ENCODE measurements around the gene ERICH2.

DNA sequence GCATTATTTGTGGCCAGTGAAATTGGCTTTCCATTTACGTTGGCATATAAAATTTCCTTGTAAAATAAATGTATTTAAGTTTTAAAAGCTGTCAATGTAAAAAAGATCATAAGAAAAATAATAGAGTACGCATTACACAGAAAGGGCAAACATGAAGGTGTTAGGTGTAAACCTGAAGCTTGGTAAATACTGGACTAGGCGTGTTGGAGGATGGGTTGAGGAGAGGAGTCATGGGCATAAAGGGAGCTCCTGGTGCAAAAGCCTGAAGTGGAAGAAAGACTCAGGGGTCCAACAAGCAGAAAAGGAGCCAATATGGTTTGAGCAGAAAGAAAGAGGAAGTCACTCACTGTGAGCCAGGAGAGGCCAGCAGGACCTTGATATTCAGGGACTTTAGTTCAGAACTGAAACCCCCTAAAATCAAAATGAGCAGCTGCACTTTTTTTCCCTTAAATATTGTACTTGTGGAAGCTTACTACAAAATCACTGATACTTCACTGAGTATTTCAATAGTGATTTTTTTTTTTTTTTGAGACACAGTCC, 30.6 kb upstream of the ERICH2 start:
- no peak for TF ChIP-seq POLR2A (IDR thresholded peaks at IDR 0.05)
- TF ChIP-seq, protein P1, sequence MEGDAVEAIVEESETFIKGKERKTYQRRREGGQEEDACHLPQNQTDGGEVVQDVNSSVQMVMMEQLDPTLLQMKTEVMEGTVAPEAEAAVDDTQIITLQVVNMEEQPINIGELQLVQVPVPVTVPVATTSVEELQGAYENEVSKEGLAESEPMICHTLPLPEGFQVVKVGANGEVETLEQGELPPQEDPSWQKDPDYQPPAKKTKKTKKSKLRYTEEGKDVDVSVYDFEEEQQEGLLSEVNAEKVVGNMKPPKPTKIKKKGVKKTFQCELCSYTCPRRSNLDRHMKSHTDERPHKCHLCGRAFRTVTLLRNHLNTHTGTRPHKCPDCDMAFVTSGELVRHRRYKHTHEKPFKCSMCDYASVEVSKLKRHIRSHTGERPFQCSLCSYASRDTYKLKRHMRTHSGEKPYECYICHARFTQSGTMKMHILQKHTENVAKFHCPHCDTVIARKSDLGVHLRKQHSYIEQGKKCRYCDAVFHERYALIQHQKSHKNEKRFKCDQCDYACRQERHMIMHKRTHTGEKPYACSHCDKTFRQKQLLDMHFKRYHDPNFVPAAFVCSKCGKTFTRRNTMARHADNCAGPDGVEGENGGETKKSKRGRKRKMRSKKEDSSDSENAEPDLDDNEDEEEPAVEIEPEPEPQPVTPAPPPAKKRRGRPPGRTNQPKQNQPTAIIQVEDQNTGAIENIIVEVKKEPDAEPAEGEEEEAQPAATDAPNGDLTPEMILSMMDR (IDR thresholded peaks at IDR 0.05), result no peak

Data from esophagus squamous epithelium (tissue), 4 donors.